ENCODE results near the gene LINGO3.
"Not testable (repeated sequence)": the region's sequence is repeated elsewhere in the genome, so short reads cannot be mapped to it uniquely, and the experiment has no call there.

Gene LINGO3

GRCh38 chr19:2286402-2287140, 21.4 kb downstream of the LINGO3 start:
- H3K4me3 ChIP-seq (ENCODE audit: low read depth, low read length) = no peak overlapping the region
- no peak for TF ChIP-seq CTCF (IDR thresholded peaks at IDR 0.05; ENCODE audit: control insufficient read depth, extremely low read depth, insufficient read depth)
- no peak for DNase-seq (ENCODE audit: low read depth)

- TF ChIP-seq CTCF (IDR thresholded peaks at IDR 0.05; ENCODE audit: control insufficient read depth, extremely low read depth, insufficient read depth) = no peak
- no peak for DNase-seq (ENCODE audit: low read depth)
- H3K4me3 ChIP-seq (ENCODE audit: low read depth, low read length) = no peak overlapping the region
These were observed 24.0 kb downstream of the LINGO3 start for GRCh38 chr19:2283835-2284507.

- TF ChIP-seq CTCF (IDR thresholded peaks at IDR 0.05; ENCODE audit: control insufficient read depth, extremely low read depth, insufficient read depth) = no peak
- no peak for DNase-seq (ENCODE audit: low read depth)
- H3K4me3 ChIP-seq (ENCODE audit: low read depth, low read length) = no peak overlapping the region
These were observed 25.1 kb downstream of the LINGO3 start for GRCh38 chr19:2282862-2283237.

- no peak for DNase-seq (ENCODE audit: low read depth)
- TF ChIP-seq CTCF (IDR thresholded peaks at IDR 0.05; ENCODE audit: control insufficient read depth, extremely low read depth, insufficient read depth) = no peak
- H3K4me3 ChIP-seq (ENCODE audit: low read depth, low read length) = no peak within 1 kb of the TSS
These were observed 25.7 kb downstream of the LINGO3 start, which contains the start of gene PEAK3 for GRCh38 chr19:2282062-2282861. PEAK3 (minus strand) TSS chr19:2282175; CDS start chr19:2280931, 1,244 bp downstream.

- DNase-seq (ENCODE audit: low read depth); H3K4me3 ChIP-seq (ENCODE audit: low read depth, low read length): not testable (repeated sequence)
These were observed 26.5 kb downstream of the LINGO3 start for GRCh38 chr19:2281265-2282061.

GRCh38 chr19:2280633-2281264, 27.2 kb downstream of the LINGO3 start:
- no peak for TF ChIP-seq CTCF (IDR thresholded peaks at IDR 0.05; ENCODE audit: control insufficient read depth, extremely low read depth, insufficient read depth)
- no peak for DNase-seq (ENCODE audit: low read depth)
- H3K4me3 ChIP-seq (ENCODE audit: low read depth, low read length) = no peak overlapping the region

All from LNCaP clone FGC (cell line).